ENCODE data around the gene ZNHIT2.
A peak's percentile ranks its signal among the peaks of the same experiment; 100 is the strongest.
"Not testable (repeated sequence)": the region's sequence is repeated elsewhere in the genome, so short reads cannot be mapped to it uniquely, and the experiment has no call there.

Gene ZNHIT2

GRCh38 chr11:65118891-65119669 lies 1.6 kb upstream of the ZNHIT2 start:
- not testable (repeated sequence) for DNase-seq

GRCh38 chr11:65118097-65118837 lies 766 bp upstream of the ZNHIT2 start:
- DNase-seq: no peak

GRCh38 chr11:65116370-65117205 lies 913 bp downstream of the ZNHIT2 start:
- DNase-seq: peak; percentile 62

GRCh38 chr11:65115361-65116082 lies 2.0 kb downstream of the ZNHIT2 start:
- DNase-seq: no peak

- no peak for DNase-seq
Observed at GRCh38 chr11:65114538-65115171, 2.8 kb downstream of the ZNHIT2 start.

GRCh38 chr11:65113839-65114238 lies 3.7 kb downstream of the ZNHIT2 start:
- no peak for DNase-seq

- DNase-seq: no peak
Observed at GRCh38 chr11:65113361-65113756, 4.1 kb downstream of the ZNHIT2 start.

- peak; percentile 79 for DNase-seq
Observed at GRCh38 chr11:65112546-65113360, 4.7 kb downstream of the ZNHIT2 start.

GRCh38 chr11:65111744-65112545 lies 5.6 kb downstream of the ZNHIT2 start, which contains the start of gene TM7SF2:
TM7SF2 (plus strand) TSS chr11:65111872; CDS start chr11:65112016, 144 bp downstream.
- peak; percentile 95 for DNase-seq

GRCh38 chr11:65111159-65111743 lies 6.2 kb downstream of the ZNHIT2 start:
- no peak for DNase-seq

- DNase-seq: peak; percentile 99
Observed at GRCh38 chr11:65110354-65110861, 7.1 kb downstream of the ZNHIT2 start.

- no peak for DNase-seq
Observed at GRCh38 chr11:65109231-65110198, 8.0 kb downstream of the ZNHIT2 start.

GRCh38 chr11:65108469-65109123 lies 8.9 kb downstream of the ZNHIT2 start:
- no peak for DNase-seq

- no peak for DNase-seq
Observed at GRCh38 chr11:65107751-65108468, 9.6 kb downstream of the ZNHIT2 start.

- DNase-seq: no peak
Observed at GRCh38 chr11:65107078-65107477, 10.4 kb downstream of the ZNHIT2 start.

GRCh38 chr11:65104628-65105027 lies 12.9 kb downstream of the ZNHIT2 start:
- no peak for DNase-seq

- no peak for DNase-seq
Observed at GRCh38 chr11:65103476-65103875, 14.0 kb downstream of the ZNHIT2 start.

Data from activated CD4-positive, CD25-positive, alpha-beta regulatory T cell treated with anti-CD3 and anti-CD28 coated beads, Interleukin-2, amount 50 U/mL, for 72 hours (primary cell).